Activated B cell treated with CpG ODN at 0.5 μM for 24 hours (primary cell): ENCODE results near the gene EIF2S3. TPM values are rescaled to one million over a fixed set of nuclear protein-coding genes. Genes with fewer than 3 reads are reported as not detected.
A peak's percentile ranks its signal among the peaks of the same experiment; 100 is the strongest.
"Not testable (repeated sequence)": the region's sequence is repeated elsewhere in the genome, so short reads cannot be mapped to it uniquely, and the experiment has no call there.

Experiments
- ATAC-seq: fragments of 200-7000 bp; cut with Tn5 transposase; one replicate; pipeline ENCODE4 v1.10.0; 2021; ENCODE audit warnings: low read depth, mild to moderate bottlenecking, moderate library complexity
- CTCF ChIA-PET: fragments of 350-600 bp; sonication (Branson Sonifier 250); formaldehyde crosslinking; loops from one replicate; lab custom pipeline; 2021; ENCODE audit warnings: antibody characterized with exemption; lab: Charles Lee
- POLR2A ChIA-PET: fragments of 350-600 bp; sonication (Branson Sonifier 250); formaldehyde crosslinking; loops from one replicate; lab custom pipeline; 2021; ENCODE audit warnings: antibody characterized with exemption; lab: Charles Lee
- DNase-seq: peaks from one replicate; pipeline ENCODE4 v3.0.0; 2022
- H3K27ac Mint-ChIP-seq: one replicate; pipeline ENCODE4 v1.8.0; 2020; ENCODE audit warnings: mixed read lengths
- H3K27me3 Mint-ChIP-seq: one replicate; pipeline ENCODE4 v1.8.0; 2021; ENCODE audit warnings: mixed read lengths
- H3K36me3 Mint-ChIP-seq: one replicate; pipeline ENCODE4 v1.8.0; 2021; ENCODE audit warnings: low read depth, mixed read lengths
- H3K4me1 Mint-ChIP-seq: one replicate; pipeline ENCODE4 v1.8.0; 2021; ENCODE audit warnings: mixed read lengths
- H3K4me3 Mint-ChIP-seq: one replicate; pipeline ENCODE4 v1.8.0; 2020; ENCODE audit warnings: mild to moderate bottlenecking, mixed read lengths
- H3K9me3 Mint-ChIP-seq: one replicate; pipeline ENCODE4 v1.8.0; 2020; ENCODE audit warnings: mixed read lengths
- intact Hi-C: fragments of 100-400 bp; cut with micrococcal nuclease; formaldehyde crosslinking; loops from one replicate; pipeline ENCODE4 v1.15.1; 2024
- total RNA-seq: library from RNA; stranded (reverse); gene quantifications from 2 replicates; pipeline ENCODE4 v1.2.3, GENCODE V29; 2022
- TF ChIP-seq, protein P1 (sequence below): fragments of 200-600 bp; IDR thresholded peaks from one replicate; pipeline ENCODE4 v1.8.0; 2022; ENCODE audit warnings: antibody characterized with exemption, mild to moderate bottlenecking

Gene EIF2S3
- total RNA-seq, 1 donor from 2014 or later, result 314 TPM

DNA sequence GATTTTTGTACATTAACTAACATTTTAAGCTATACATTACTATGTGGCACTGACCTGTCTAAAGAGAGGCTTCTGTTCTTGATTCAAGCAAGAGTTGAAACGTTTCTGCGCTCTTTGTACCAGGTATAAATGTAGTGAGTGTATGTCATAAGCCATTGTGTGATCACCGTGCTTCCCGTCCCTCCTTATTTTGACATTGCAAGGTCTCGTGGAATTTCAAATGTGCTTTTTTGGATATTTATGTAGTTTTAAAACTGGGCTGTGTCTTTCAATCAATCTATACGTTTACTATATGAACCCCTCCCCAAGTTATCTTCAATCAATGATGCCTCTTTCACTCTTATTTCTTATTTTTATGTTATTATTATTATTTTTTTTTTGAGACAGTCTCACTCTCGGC, 27.7 kb upstream of the EIF2S3 start, which contains the start of gene KLHL15:
TSS of gene KLHL15 (minus strand) at position 101 of the 400 bp plus-strand sequence. CDS start 20,493 bp downstream, outside the sequence.
- DNase-seq (no peak), ATAC-seq (no peak)
- Mint-ChIP-seq H3K27ac (peak within 1 kb of the TSS; percentile 86), H3K4me3 (peak within 1 kb of the TSS; percentile 84), H3K4me1 (peaks cover 8% of the 10 kb centered on the region), H3K9me3 (no peaks in the 10 kb centered on the region), H3K36me3 (no peaks in the 10 kb centered on the region), H3K27me3 (no peaks in the 10 kb centered on the region)
- ChIA-PET POLR2A (interaction anchor here (0.5 to 4.5 kb wide), 3 partner anchors 18 to 27 kb away, joined by 4 to 113 read pairs (median 5); partner anchors contain the start of gene EIF2S3), CTCF (interaction anchor here (3.5 kb wide), 1 partner anchor 27 kb away, joined by 22 read pairs; the partner anchor contains the start of gene EIF2S3)
- TF ChIP-seq, protein P1, sequence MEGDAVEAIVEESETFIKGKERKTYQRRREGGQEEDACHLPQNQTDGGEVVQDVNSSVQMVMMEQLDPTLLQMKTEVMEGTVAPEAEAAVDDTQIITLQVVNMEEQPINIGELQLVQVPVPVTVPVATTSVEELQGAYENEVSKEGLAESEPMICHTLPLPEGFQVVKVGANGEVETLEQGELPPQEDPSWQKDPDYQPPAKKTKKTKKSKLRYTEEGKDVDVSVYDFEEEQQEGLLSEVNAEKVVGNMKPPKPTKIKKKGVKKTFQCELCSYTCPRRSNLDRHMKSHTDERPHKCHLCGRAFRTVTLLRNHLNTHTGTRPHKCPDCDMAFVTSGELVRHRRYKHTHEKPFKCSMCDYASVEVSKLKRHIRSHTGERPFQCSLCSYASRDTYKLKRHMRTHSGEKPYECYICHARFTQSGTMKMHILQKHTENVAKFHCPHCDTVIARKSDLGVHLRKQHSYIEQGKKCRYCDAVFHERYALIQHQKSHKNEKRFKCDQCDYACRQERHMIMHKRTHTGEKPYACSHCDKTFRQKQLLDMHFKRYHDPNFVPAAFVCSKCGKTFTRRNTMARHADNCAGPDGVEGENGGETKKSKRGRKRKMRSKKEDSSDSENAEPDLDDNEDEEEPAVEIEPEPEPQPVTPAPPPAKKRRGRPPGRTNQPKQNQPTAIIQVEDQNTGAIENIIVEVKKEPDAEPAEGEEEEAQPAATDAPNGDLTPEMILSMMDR, result no peak
- intact Hi-C loops, result loop anchor here (10.0 kb wide), 1 partner anchor 362 kb away; the partner anchor contains the start of gene PRDX4

DNA sequence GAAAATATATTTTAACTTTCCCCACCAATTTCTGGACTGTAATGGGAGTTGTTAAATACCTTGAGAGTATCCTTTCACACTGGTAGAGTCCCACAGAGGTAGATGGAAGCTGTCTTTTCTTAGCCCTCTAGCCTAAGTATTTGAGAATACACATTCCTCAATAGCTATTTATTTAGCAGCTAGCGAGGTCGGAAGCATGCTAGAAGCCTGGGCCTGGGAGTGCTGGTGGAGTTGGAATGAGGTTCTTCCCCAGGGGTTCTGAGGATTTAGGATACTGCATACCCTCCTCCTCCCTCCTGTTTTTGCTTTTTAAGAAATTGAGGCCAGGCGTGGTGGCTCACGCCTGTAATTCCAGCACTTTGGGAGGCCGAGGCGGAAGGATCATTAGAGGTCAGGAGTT, 26.8 kb upstream of the EIF2S3 start:
- ATAC-seq, result no peak
- ChIA-PET CTCF (no interaction called here), POLR2A (no interaction called here)
- H3K36me3 Mint-ChIP-seq, result no peaks in the 10 kb centered on the region
- H3K4me1 Mint-ChIP-seq, result peaks cover 7% of the 10 kb centered on the region
- no peaks in the 10 kb centered on the region for H3K27me3 Mint-ChIP-seq
- H3K27ac Mint-ChIP-seq, result no peak overlapping the region
- DNase-seq, result no peak
- TF ChIP-seq, protein P1, result no peak
- H3K9me3 Mint-ChIP-seq, result no peaks in the 10 kb centered on the region
- intact Hi-C loops, result loop anchor here (10.0 kb wide), 1 partner anchor 363 kb away; the partner anchor contains the start of gene PRDX4
- H3K4me3 Mint-ChIP-seq, result no peak overlapping the region

DNA sequence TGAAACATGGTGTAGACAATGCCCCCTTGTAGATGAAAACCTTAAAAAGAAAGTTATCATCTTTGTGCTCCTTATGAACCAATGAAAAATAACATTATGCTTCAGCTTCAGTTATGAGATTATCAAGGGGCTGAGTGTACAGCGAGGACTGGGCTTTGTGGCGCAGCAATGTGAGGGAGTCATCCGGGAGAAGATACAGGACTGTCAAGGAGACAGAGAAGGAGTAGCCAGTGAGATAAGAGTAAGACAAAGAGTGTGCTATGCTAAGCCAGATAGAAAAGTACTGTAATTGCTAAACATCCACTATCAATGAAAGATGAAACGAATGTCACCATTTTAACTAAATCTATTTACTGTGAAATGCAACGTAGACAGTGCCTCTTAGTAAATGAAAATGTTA, 24.2 kb upstream of the EIF2S3 start:
- ChIA-PET POLR2A (interaction anchor here (1.0 kb wide), 1 partner anchor 24 kb away, joined by 3 read pairs; the partner anchor contains the start of gene EIF2S3), CTCF (no interaction called here)
- no peaks in the 10 kb centered on the region for H3K36me3 Mint-ChIP-seq
- TF ChIP-seq, protein P1, result no peak
- ATAC-seq (no peak), DNase-seq (no peak)
- no peaks in the 10 kb centered on the region for H3K9me3 Mint-ChIP-seq
- H3K4me3 Mint-ChIP-seq, result no peak overlapping the region
- H3K27me3 Mint-ChIP-seq, result no peaks in the 10 kb centered on the region
- no peak overlapping the region for H3K27ac Mint-ChIP-seq
- intact Hi-C loops, result no loop called here
- H3K4me1 Mint-ChIP-seq, result peaks cover 3% of the 10 kb centered on the region

DNA sequence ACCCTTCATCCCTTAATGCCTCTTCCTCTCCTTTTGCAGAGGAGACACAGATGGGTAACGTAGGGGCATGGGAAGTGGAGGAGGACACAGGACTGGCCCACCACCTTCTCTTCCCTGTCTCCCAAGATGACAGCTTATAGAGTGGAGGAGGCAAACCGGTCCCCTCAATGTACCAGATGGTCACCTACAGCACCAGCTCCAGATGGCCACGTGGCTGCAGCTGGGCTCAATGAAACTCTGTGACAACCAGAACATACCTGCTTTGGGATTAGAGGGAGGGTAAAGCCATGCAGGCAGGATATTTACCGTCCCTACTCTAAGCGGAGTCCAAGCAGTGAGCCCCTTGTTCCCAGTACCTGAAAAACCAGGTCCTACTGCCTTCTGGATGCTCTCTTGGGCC, 20.3 kb upstream of the EIF2S3 start:
- Mint-ChIP-seq H3K4me1 (no peaks in the 10 kb centered on the region), H3K27ac (no peak overlapping the region), H3K4me3 (no peak overlapping the region), H3K9me3 (no peaks in the 10 kb centered on the region), H3K27me3 (no peaks in the 10 kb centered on the region), H3K36me3 (no peaks in the 10 kb centered on the region)
- no peak for DNase-seq
- no peak for ATAC-seq
- intact Hi-C loops, result no loop called here
- ChIA-PET POLR2A (no interaction called here), CTCF (no interaction called here)
- TF ChIP-seq, protein P1, result no peak

DNA sequence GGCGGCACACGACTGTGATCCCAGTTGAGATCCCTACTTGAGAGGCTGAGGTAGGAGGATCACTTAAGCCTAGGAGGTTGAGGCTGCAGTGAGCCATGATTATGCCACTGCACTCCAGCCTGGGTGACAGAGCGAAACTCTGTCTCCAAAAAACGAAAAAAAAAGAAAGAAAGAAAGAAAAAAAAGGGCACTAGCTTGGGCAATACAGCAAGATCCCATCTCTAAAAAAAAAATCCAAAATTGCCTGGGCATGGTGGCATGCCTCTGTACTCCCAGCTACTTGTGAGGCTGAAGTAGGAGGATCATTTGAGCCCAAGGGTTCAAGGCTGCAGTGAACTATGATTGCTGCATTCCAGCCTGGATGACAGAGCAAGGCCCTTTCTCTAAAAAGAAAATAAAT, 17.0 kb upstream of the EIF2S3 start:
- no peaks in the 10 kb centered on the region for H3K9me3 Mint-ChIP-seq
- POLR2A ChIA-PET, result interaction anchor here (0.7 kb wide), 1 partner anchor 17 kb away, joined by 3 read pairs; the partner anchor contains the start of gene EIF2S3
- intact Hi-C loops, result no loop called here
- no peak overlapping the region for H3K4me3 Mint-ChIP-seq
- H3K27ac Mint-ChIP-seq, result no peak overlapping the region
- no peaks in the 10 kb centered on the region for H3K4me1 Mint-ChIP-seq
- ATAC-seq (no peak), DNase-seq (no peak)
- no peaks in the 10 kb centered on the region for H3K27me3 Mint-ChIP-seq
- CTCF ChIA-PET, result no interaction called here
- no peaks in the 10 kb centered on the region for H3K36me3 Mint-ChIP-seq
- TF ChIP-seq, protein P1, result no peak

DNA sequence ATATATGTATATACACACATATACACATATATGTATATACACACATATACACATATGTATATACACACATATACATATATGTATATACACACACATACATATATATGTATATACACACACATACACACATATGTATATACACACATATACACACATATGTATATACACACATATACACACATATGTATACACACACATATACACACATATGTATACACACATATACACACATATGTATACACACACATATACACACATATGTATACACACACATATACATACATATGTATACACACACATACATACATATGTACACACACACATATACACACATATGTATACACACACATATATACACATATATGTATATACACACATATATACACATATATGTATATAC, 8.7 kb upstream of the EIF2S3 start:
- H3K4me3 Mint-ChIP-seq, H3K4me1 Mint-ChIP-seq, H3K27me3 Mint-ChIP-seq, H3K36me3 Mint-ChIP-seq, H3K27ac Mint-ChIP-seq, DNase-seq, CTCF ChIA-PET, H3K9me3 Mint-ChIP-seq, intact Hi-C loops, POLR2A ChIA-PET, ATAC-seq: not testable (repeated sequence)

DNA sequence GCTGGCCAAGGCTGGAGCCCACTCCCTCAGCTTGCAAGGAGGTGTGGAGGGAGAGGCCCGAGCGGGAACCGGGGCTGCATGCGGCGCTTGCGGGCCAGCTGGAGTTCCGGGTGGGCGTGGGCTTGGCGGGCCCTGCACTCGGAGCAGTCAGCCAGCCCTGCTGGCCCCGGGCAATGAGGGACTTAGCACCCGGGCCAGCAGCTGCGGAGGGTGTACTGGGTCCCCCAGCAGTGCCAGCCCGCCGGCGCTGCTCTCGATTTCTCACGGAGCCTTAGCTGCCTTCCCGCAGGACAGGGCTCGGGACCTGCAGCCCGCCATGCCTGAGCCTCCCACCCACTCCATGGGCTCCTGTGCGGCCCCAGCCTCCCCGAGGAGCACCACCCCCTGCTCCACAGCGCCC, 5.1 kb upstream of the EIF2S3 start:
- H3K27ac Mint-ChIP-seq, H3K27me3 Mint-ChIP-seq, DNase-seq, H3K36me3 Mint-ChIP-seq, H3K4me3 Mint-ChIP-seq, ATAC-seq, CTCF ChIA-PET, H3K4me1 Mint-ChIP-seq, H3K9me3 Mint-ChIP-seq, POLR2A ChIA-PET: not testable (repeated sequence)
- intact Hi-C loops, result loop anchor here (5.0 to 10.0 kb wide), 3 partner anchors 95 to 418 kb away; partner anchors contain the start of gene PDK3
